Measurements from ENCODE around the gene LCA5.

DNA sequence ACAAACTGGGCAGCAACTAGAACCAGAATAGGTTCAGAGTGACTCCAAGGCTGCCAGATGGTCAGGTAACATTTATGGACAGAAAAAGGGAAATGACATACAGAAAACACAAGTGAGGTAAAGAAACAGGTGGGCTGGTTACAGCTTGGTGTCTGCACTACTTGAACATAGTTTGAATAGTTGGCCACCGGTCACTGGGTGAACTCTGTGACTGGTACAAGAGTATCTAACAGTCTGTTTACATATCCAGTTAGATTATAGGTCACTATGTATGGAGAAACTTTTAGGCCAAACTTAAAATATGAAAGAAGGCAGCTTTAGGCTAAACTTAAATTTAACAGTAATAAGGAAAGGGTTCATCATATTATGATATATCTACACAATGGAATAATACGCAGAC lies 32.9 kb downstream of the LCA5 start:
- TF ChIP-seq, protein P1, sequence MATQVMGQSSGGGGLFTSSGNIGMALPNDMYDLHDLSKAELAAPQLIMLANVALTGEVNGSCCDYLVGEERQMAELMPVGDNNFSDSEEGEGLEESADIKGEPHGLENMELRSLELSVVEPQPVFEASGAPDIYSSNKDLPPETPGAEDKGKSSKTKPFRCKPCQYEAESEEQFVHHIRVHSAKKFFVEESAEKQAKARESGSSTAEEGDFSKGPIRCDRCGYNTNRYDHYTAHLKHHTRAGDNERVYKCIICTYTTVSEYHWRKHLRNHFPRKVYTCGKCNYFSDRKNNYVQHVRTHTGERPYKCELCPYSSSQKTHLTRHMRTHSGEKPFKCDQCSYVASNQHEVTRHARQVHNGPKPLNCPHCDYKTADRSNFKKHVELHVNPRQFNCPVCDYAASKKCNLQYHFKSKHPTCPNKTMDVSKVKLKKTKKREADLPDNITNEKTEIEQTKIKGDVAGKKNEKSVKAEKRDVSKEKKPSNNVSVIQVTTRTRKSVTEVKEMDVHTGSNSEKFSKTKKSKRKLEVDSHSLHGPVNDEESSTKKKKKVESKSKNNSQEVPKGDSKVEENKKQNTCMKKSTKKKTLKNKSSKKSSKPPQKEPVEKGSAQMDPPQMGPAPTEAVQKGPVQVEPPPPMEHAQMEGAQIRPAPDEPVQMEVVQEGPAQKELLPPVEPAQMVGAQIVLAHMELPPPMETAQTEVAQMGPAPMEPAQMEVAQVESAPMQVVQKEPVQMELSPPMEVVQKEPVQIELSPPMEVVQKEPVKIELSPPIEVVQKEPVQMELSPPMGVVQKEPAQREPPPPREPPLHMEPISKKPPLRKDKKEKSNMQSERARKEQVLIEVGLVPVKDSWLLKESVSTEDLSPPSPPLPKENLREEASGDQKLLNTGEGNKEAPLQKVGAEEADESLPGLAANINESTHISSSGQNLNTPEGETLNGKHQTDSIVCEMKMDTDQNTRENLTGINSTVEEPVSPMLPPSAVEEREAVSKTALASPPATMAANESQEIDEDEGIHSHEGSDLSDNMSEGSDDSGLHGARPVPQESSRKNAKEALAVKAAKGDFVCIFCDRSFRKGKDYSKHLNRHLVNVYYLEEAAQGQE (IDR thresholded peaks at IDR 0.05; ENCODE audit: insufficient read depth in 1 of 2, low read depth in 2 of 2, low read length in 2 of 2): no peak
- TF ChIP-seq POLR2AphosphoS5 (IDR thresholded peaks at IDR 0.05; ENCODE audit: low read depth, low read length) (no peak), TAF1 (IDR thresholded peaks at IDR 0.05; ENCODE audit: borderline replicate concordance, insufficient read depth, low read length) (no peak), SIN3A (IDR thresholded peaks at IDR 0.05; ENCODE audit: borderline replicate concordance, insufficient read depth, low read length) (no peak)
